Measurements from ENCODE around the gene HSFX3. TPM values are rescaled to one million over a fixed set of nuclear protein-coding genes. Genes with fewer than 3 reads are reported as not detected.

Gene HSFX3
- total RNA-seq, 2 experiments from 2014 or later: not detected

- H3K27ac ChIP-seq (ENCODE audit: low read depth in 1 of 2, low read length in 2 of 2): peak overlapping the region in 1 of 2 donors; percentile 64
- Mint-ChIP-seq H3K36me3 (ENCODE audit: low read depth) (peaks cover 5% of the 10 kb centered on the region), H3K27me3 (peaks cover 4% of the 10 kb centered on the region), H3K9me3 (no peaks in the 10 kb centered on the region), H3K27ac (peak overlapping the region; percentile 95), H3K4me3 (peak overlapping the region; percentile 7), H3K4me1 (ENCODE audit: low read depth) (peaks cover 24% of the 10 kb centered on the region)
- CTCF ChIA-PET: no interaction called here
- intact Hi-C loops (cut with DNase I, micrococcal nuclease): loop anchor here in 1 of 2 experiments (2.0 to 10.0 kb wide), 3 partner anchors 16 to 1592 kb away; partner anchors contain the start of genes FMR1 and MTMR1
- peaks cover 38% of the 10 kb centered on the region for H3K4me1 ChIP-seq (ENCODE audit: insufficient read depth, low read length)
- DNase-seq (peak in 1 of 14 experiments; percentile 1), ATAC-seq (ENCODE audit: poor library complexity) (no peak)
- H3K36me3 ChIP-seq (ENCODE audit: insufficient read depth, low read length): peaks cover 16% of the 10 kb centered on the region
- TF ChIP-seq CTCF (IDR thresholded peaks at IDR 0.05): no peak
- H3K27me3 ChIP-seq (ENCODE audit: control insufficient read depth in 1 of 2, insufficient read depth in 2 of 2, low read length in 2 of 2): no peaks in the 10 kb centered on the region
- H3K4me3 ChIP-seq (ENCODE audit: low read length): no peak overlapping the region
- no peaks in the 10 kb centered on the region for H3K9me3 ChIP-seq (ENCODE audit: control insufficient read depth in 1 of 2, insufficient read depth in 1 of 2, low read length in 2 of 2)
- POLR2A ChIA-PET: interaction anchor here (1.7 to 5.6 kb wide), 3 partner anchors 21 to 433 kb away, joined by 5 to 58 read pairs (median 18); partner anchors contain the start of genes EOLA1 and EOLA2
Observed at GRCh38 chrX:149506349-149506748, 43.4 kb downstream of the HSFX3 start.

DNA sequence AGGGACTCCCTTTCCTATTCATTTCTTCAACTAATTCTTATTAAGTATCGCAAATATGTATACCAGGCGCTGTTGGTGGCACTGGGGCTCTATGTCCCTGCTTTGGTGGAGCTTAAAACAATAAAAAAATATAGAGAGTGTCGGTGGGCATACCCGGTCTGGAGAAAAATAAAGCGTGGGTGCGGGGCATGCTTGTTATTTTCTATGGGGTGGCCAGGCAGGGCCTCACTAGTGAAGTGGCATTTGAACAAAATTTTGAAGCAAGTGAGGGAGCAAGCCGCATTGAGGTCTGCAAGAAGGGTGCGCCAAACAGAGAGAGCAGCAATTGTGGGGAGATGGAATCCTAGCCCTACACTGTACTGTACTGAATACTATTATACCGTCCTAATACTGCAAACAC, 44.1 kb downstream of the HSFX3 start:
- H3K9me3 ChIP-seq (ENCODE audit: control insufficient read depth in 1 of 2, insufficient read depth in 1 of 2, low read length in 2 of 2): no peaks in the 10 kb centered on the region
- no peak for ATAC-seq (ENCODE audit: poor library complexity)
- CTCF ChIA-PET: interaction anchor here (1.8 kb wide), 1 partner anchor 22 kb away, joined by 6 read pairs; no protein-coding TSS in a partner anchor
- Mint-ChIP-seq H3K9me3 (no peaks in the 10 kb centered on the region), H3K27ac (peak overlapping the region; percentile 95), H3K4me1 (ENCODE audit: low read depth) (peaks cover 29% of the 10 kb centered on the region), H3K4me3 (peak overlapping the region; percentile 99), H3K27me3 (peaks cover 4% of the 10 kb centered on the region), H3K36me3 (ENCODE audit: low read depth) (peaks cover 5% of the 10 kb centered on the region)
- POLR2A ChIA-PET: interaction anchor here (0.9 to 5.6 kb wide), 6 partner anchors 8 to 434 kb away, joined by 3 to 58 read pairs (median 7); partner anchors contain the start of genes EOLA1 and EOLA2
- peak overlapping the region; percentile 82 for H3K4me3 ChIP-seq (ENCODE audit: low read length)
- H3K4me1 ChIP-seq (ENCODE audit: insufficient read depth, low read length): peaks cover 42% of the 10 kb centered on the region
- DNase-seq: no peak
- intact Hi-C loops (cut with DNase I, micrococcal nuclease): loop anchor here (2.0 to 10.0 kb wide), 4 partner anchors 15 to 1591 kb away; partner anchors contain the start of genes FMR1 (in 1 of the 2) and MTMR1 (in 1 of the 2)
- H3K27ac ChIP-seq (ENCODE audit: low read depth in 1 of 2, low read length in 2 of 2): peak overlapping the region; percentile 64 to 87
- no peak for TF ChIP-seq CTCF (IDR thresholded peaks at IDR 0.05)
- H3K36me3 ChIP-seq (ENCODE audit: insufficient read depth, low read length): peaks cover 23% of the 10 kb centered on the region
- no peaks in the 10 kb centered on the region for H3K27me3 ChIP-seq (ENCODE audit: control insufficient read depth in 1 of 2, insufficient read depth in 2 of 2, low read length in 2 of 2)

DNA sequence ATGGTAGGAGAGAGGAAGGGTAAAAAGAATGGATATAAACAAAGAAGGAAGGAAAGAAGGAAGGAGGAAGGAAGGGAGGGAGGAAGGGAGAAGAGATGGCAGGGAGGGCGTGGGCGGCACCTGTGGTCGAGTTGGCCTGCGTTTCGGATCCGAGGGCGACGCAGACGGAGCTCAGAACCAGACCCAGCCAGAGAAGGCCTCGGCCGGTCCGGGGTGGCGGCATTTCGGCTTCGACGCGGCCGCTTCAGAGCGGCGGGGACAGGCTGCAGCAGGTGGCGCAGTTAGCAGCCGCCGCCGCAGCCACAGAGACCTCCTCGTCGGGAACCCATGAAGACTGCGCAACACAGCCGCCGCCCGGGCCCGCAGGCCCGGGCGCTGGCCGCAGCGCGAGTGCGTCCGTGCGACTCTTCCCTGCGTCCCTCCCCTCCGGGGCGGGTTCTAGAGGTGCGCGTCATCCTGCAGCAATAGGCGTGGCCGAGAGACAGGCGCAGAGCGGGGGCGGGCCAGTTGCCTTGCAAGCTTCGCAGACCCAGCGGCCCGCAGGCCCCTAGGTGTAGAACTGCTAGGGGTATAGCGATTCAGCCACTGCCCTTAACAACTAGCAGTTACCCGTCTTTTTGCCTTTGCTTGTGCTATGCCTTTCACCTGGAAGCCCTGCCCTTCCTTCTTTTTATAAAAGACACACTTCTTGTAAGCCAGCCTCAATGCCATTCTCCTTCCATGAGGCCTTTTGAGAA, 44.6 kb downstream of the HSFX3 start, which contains the start of gene IDS:
IDS (minus strand) TSS at position 392 of the 737 bp plus-strand sequence; CDS start at position 223, 169 bp downstream.
- Histone ChIP-seq H3K27ac (ENCODE audit: low read depth in 1 of 2, low read length in 2 of 2) (peak within 1 kb of the TSS; percentile 87 to 97), H3K4me1 (ENCODE audit: insufficient read depth, low read length) (peaks cover 45% of the 10 kb centered on the region), H3K9me3 (ENCODE audit: control insufficient read depth in 1 of 2, insufficient read depth in 1 of 2, low read length in 2 of 2) (no peaks in the 10 kb centered on the region), H3K4me3 (ENCODE audit: low read length) (peak within 1 kb of the TSS; percentile 82), H3K36me3 (ENCODE audit: insufficient read depth, low read length) (peaks cover 29% of the 10 kb centered on the region), H3K27me3 (ENCODE audit: control insufficient read depth in 1 of 2, insufficient read depth in 2 of 2, low read length in 2 of 2) (no peaks in the 10 kb centered on the region)
- ChIA-PET CTCF (interaction anchor here (1.1 to 1.8 kb wide), 2 partner anchors 23 to 35 kb away, joined by 3 to 6 read pairs; no protein-coding TSS in a partner anchor), POLR2A (interaction anchor here (0.9 to 5.6 kb wide), 7 partner anchors 8 to 1593 kb away, joined by 3 to 58 read pairs (median 5); partner anchors contain the start of genes EOLA1, EOLA2 and FMR1)
- Mint-ChIP-seq H3K4me3 (peak within 1 kb of the TSS; percentile 99), H3K36me3 (ENCODE audit: low read depth) (peaks cover 5% of the 10 kb centered on the region), H3K27me3 (peaks cover under 1% of the 10 kb centered on the region), H3K9me3 (no peaks in the 10 kb centered on the region), H3K4me1 (ENCODE audit: low read depth) (peaks cover 35% of the 10 kb centered on the region), H3K27ac (peak within 1 kb of the TSS; percentile 95)
- DNase-seq (peak; percentile 69 to 95 (median 84)), ATAC-seq (ENCODE audit: poor library complexity) (peak; percentile 64)
- TF ChIP-seq CTCF (IDR thresholded peaks at IDR 0.05): no peak
- intact Hi-C loops (cut with DNase I, micrococcal nuclease): loop anchor here (2.0 to 10.0 kb wide), 4 partner anchors 16 to 1590 kb away; partner anchors contain the start of genes FMR1 (in 1 of the 2) and MTMR1 (in 1 of the 2)
